Measurements from ENCODE around the gene TPSAB1. TPM values are rescaled to one million over a fixed set of nuclear protein-coding genes. Genes with fewer than 3 reads are reported as not detected.
A peak's percentile ranks its signal among the peaks of the same experiment; 100 is the strongest.

The TPSAB1 gene
- total RNA-seq, 1 donor = not detected

DNA sequence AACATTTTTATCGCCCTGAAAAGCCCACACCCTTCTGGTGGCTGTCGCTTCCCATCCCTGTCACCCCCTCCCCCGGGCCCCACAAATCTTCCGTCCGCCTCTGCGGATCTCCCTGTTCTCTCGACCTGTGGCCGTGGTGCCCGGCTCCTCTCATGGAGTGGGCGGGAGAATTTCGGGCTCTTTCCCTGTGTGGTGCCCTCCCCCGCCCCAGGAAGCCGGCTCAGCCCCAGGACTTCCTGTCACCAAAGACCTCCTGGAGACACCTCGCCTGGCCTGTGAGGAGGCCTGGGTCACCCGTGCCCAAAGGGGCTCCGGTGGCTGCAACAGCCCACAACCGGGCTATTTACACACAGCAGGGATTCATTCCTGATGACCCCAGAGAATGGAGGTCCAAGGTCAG is 42.8 kb downstream of the TPSAB1 start:
- TF ChIP-seq, protein P1, sequence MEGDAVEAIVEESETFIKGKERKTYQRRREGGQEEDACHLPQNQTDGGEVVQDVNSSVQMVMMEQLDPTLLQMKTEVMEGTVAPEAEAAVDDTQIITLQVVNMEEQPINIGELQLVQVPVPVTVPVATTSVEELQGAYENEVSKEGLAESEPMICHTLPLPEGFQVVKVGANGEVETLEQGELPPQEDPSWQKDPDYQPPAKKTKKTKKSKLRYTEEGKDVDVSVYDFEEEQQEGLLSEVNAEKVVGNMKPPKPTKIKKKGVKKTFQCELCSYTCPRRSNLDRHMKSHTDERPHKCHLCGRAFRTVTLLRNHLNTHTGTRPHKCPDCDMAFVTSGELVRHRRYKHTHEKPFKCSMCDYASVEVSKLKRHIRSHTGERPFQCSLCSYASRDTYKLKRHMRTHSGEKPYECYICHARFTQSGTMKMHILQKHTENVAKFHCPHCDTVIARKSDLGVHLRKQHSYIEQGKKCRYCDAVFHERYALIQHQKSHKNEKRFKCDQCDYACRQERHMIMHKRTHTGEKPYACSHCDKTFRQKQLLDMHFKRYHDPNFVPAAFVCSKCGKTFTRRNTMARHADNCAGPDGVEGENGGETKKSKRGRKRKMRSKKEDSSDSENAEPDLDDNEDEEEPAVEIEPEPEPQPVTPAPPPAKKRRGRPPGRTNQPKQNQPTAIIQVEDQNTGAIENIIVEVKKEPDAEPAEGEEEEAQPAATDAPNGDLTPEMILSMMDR (IDR thresholded peaks at IDR 0.05; ENCODE audit: extremely low read depth, low read depth, low read length) = no peak
- H3K27ac ChIP-seq (ENCODE audit: low read depth, low read length) = no peak overlapping the region
- DNase-seq (ENCODE audit: insufficient read length, low spot score, missing footprints) = peak; percentile 85
- no peak overlapping the region for H2AFZ ChIP-seq (ENCODE audit: low read length)
- H3K4me3 ChIP-seq (ENCODE audit: insufficient read depth, low read length) = no peak overlapping the region
- H3K9me3 ChIP-seq (ENCODE audit: low read depth, low read length) = no peaks in the 10 kb centered on the region
- H3K4me1 ChIP-seq (ENCODE audit: insufficient read depth, low read length) = no peaks in the 10 kb centered on the region
- peaks cover 25% of the 10 kb centered on the region for H3K27me3 ChIP-seq (ENCODE audit: insufficient read depth, low read length)
- H3K79me2 ChIP-seq (ENCODE audit: insufficient read depth, low read length) = no peaks in the 10 kb centered on the region
- H4K20me1 ChIP-seq (ENCODE audit: insufficient read depth, low read length) = no peaks in the 10 kb centered on the region
- H3K4me2 ChIP-seq (ENCODE audit: insufficient read depth, low read length) = no peak overlapping the region
- no peaks in the 10 kb centered on the region for H3K36me3 ChIP-seq (ENCODE audit: insufficient read depth, low read length)

DNA sequence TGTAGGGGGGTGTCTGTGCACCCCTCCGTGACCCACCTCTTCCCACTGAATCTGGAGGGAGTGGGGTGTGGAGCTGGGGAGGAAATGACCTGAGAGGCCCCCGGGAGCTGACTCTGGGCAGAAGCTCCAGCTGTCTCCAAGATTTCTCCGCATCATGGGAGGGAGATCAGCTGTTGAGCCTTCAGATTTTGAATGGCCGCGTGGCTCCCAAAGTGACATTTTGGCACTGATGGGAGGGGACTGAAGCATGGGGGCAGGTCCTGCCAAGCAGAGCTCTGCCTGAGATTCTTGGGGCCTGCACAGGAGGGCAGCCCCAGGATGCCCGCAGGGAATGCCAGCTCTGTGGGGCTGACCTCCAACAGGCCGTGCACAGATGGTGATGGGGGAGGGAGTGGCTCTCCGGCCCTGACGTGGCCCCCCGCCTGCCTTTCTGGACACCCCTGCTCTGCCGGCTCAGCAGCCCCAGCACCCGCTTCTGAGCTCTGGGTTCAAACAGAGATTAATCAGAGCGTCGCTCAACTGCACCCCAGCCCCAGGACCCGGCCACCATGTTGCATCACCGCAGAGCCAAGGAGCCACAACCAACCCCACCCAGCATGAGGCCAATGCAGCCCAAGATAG is 43.6 kb downstream of the TPSAB1 start:
- H2AFZ ChIP-seq (ENCODE audit: low read length) = no peak overlapping the region
- no peak overlapping the region for H3K27ac ChIP-seq (ENCODE audit: low read depth, low read length)
- no peaks in the 10 kb centered on the region for H3K9me3 ChIP-seq (ENCODE audit: low read depth, low read length)
- H3K4me1 ChIP-seq (ENCODE audit: insufficient read depth, low read length) = no peaks in the 10 kb centered on the region
- peak; percentile 83 for DNase-seq (ENCODE audit: insufficient read length, low spot score, missing footprints)
- H3K27me3 ChIP-seq (ENCODE audit: insufficient read depth, low read length) = peaks cover 29% of the 10 kb centered on the region
- no peak overlapping the region for H3K4me3 ChIP-seq (ENCODE audit: insufficient read depth, low read length)
- TF ChIP-seq, protein P1 (IDR thresholded peaks at IDR 0.05; ENCODE audit: extremely low read depth, low read depth, low read length) = no peak
- no peaks in the 10 kb centered on the region for H3K79me2 ChIP-seq (ENCODE audit: insufficient read depth, low read length)
- no peaks in the 10 kb centered on the region for H3K36me3 ChIP-seq (ENCODE audit: insufficient read depth, low read length)
- H3K4me2 ChIP-seq (ENCODE audit: insufficient read depth, low read length) = no peak overlapping the region
- H4K20me1 ChIP-seq (ENCODE audit: insufficient read depth, low read length) = no peaks in the 10 kb centered on the region

DNA sequence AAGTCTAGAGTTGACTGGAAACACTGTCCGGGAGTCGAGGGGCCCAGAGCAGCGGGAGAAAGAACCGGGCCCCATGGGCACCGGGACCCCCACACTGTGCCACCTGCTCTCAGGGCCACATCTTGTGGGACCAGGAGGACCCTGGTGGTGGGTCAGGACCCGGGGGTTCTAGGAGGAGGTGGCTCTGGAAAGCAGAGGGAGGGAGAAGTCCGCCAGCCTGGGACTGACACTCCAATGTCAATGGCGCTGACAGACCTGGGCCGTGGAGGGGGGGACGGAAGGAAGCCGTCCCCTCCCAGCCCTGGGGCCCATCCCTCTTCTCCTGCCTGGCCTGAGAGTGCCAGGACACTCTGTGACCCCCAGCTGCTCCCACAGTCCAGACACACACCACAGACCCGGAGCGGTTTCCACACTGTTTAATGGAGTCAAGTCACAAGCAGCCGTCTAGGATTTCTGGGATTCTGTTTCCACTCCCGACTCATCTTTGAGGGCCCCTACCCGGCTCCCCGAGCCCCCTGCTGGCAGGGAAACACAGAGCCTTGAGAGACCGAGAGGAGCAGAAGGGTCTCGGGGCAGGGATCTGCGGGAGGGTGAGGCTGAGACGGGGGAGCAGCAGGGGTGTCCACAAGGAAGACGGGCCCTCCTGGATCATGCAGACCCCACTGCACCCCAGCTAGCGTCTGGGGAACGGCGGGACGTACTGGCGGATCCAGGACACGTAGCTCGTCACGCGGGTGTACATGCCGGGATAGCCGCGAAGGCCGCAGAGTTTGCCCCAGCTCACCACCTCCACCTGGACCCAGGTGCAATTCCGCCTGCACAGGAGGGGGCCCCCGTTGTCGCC is 45.4 kb downstream of the TPSAB1 start:
- Histone ChIP-seq H3K27me3 (ENCODE audit: insufficient read depth, low read length) (peaks cover 44% of the 10 kb centered on the region), H4K20me1 (ENCODE audit: insufficient read depth, low read length) (no peaks in the 10 kb centered on the region), H3K27ac (ENCODE audit: low read depth, low read length) (no peak overlapping the region), H3K4me2 (ENCODE audit: insufficient read depth, low read length) (no peak overlapping the region), H3K36me3 (ENCODE audit: insufficient read depth, low read length) (no peaks in the 10 kb centered on the region), H3K79me2 (ENCODE audit: insufficient read depth, low read length) (no peaks in the 10 kb centered on the region), H3K9me3 (ENCODE audit: low read depth, low read length) (no peaks in the 10 kb centered on the region), H3K4me3 (ENCODE audit: insufficient read depth, low read length) (no peak overlapping the region), H2AFZ (ENCODE audit: low read length) (no peak overlapping the region), H3K4me1 (ENCODE audit: insufficient read depth, low read length) (no peaks in the 10 kb centered on the region)
- TF ChIP-seq, protein P1 (IDR thresholded peaks at IDR 0.05; ENCODE audit: extremely low read depth, low read depth, low read length) = no peak
- DNase-seq (ENCODE audit: insufficient read length, low spot score, missing footprints) = peak; percentile 66

DNA sequence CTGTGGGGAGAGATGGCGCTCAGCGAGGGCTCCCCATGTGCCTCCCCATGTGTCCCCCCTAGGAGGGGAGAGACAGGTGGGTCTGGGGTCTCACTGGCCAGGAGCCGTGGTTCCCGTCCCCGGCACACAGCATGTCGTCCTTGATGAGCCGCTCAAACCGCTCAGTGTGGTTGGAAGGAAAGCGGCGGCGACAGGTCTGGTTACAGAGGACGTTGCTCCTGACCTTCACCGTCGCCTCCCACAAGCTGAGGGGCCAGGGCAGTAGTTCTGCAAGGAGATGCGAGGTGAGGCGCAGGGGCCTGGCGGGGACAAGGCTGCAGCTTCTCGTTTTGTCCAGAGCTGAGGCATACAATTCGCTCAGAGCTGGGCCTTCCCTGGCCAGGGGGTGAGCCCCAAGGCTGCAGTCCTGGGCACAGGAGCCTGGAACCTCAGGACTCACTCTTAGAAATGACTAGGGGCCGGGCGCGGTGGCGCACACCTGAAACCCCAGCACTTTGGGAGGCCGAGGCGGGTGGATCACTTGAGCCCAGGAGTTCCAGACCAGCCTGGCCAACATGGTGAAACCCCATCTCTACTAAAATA is 46.1 kb downstream of the TPSAB1 start:
- Histone ChIP-seq H3K4me3 (ENCODE audit: insufficient read depth, low read length) (no peak overlapping the region), H3K27ac (ENCODE audit: low read depth, low read length) (no peak overlapping the region), H3K27me3 (ENCODE audit: insufficient read depth, low read length) (peaks cover 50% of the 10 kb centered on the region), H3K9me3 (ENCODE audit: low read depth, low read length) (no peaks in the 10 kb centered on the region), H4K20me1 (ENCODE audit: insufficient read depth, low read length) (no peaks in the 10 kb centered on the region), H3K79me2 (ENCODE audit: insufficient read depth, low read length) (no peaks in the 10 kb centered on the region), H3K36me3 (ENCODE audit: insufficient read depth, low read length) (no peaks in the 10 kb centered on the region), H3K4me1 (ENCODE audit: insufficient read depth, low read length) (no peaks in the 10 kb centered on the region), H3K4me2 (ENCODE audit: insufficient read depth, low read length) (no peak overlapping the region), H2AFZ (ENCODE audit: low read length) (no peak overlapping the region)
- peak; percentile 56 for DNase-seq (ENCODE audit: insufficient read length, low spot score, missing footprints)
- TF ChIP-seq, protein P1 (IDR thresholded peaks at IDR 0.05; ENCODE audit: extremely low read depth, low read depth, low read length) = no peak
